ENCODE results near the gene ZNF622. TPM values are rescaled to one million over a fixed set of nuclear protein-coding genes. Genes with fewer than 3 reads are reported as not detected.

Gene ZNF622
- total RNA-seq, 1 experiment from 2014 or later: 25.2 TPM

DNA sequence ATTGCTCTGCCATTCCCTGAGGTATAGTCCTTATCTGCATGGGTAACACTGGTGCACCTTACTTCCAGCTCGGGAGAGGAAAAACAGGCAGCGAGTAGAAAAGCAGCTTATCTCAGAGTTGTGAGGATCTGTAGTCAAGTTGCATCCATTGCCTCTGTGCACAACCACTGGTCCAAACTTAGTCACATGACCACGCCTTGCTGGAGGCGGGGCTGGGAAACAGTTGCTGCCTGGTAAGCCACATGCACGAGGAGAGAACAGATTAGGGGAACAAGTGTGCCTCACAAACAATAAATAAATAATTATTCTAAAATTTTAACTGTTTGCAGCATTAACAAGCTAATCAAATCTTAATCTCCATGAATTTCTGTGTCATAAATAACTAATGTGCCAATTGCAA is 18.6 kb downstream of the ZNF622 start:
- intact Hi-C loops (cut with micrococcal nuclease): no loop called here
- TF ChIP-seq SIN3A (IDR thresholded peaks at IDR 0.05; ENCODE audit: low read depth): no peak
- TF ChIP-seq, protein P1, sequence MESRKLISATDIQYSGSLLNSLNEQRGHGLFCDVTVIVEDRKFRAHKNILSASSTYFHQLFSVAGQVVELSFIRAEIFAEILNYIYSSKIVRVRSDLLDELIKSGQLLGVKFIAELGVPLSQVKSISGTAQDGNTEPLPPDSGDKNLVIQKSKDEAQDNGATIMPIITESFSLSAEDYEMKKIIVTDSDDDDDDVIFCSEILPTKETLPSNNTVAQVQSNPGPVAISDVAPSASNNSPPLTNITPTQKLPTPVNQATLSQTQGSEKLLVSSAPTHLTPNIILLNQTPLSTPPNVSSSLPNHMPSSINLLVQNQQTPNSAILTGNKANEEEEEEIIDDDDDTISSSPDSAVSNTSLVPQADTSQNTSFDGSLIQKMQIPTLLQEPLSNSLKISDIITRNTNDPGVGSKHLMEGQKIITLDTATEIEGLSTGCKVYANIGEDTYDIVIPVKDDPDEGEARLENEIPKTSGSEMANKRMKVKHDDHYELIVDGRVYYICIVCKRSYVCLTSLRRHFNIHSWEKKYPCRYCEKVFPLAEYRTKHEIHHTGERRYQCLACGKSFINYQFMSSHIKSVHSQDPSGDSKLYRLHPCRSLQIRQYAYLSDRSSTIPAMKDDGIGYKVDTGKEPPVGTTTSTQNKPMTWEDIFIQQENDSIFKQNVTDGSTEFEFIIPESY (IDR thresholded peaks at IDR 0.05; ENCODE audit: extremely low read depth, insufficient replicate concordance, low read length): no peak
- no peak for TF ChIP-seq EZH2 (IDR thresholded peaks at IDR 0.05)
- no peak for TF ChIP-seq YY1 (IDR thresholded peaks at IDR 0.05; ENCODE audit: extremely low read depth, insufficient replicate concordance, low read depth, low read length)
- TF ChIP-seq, protein P2, sequence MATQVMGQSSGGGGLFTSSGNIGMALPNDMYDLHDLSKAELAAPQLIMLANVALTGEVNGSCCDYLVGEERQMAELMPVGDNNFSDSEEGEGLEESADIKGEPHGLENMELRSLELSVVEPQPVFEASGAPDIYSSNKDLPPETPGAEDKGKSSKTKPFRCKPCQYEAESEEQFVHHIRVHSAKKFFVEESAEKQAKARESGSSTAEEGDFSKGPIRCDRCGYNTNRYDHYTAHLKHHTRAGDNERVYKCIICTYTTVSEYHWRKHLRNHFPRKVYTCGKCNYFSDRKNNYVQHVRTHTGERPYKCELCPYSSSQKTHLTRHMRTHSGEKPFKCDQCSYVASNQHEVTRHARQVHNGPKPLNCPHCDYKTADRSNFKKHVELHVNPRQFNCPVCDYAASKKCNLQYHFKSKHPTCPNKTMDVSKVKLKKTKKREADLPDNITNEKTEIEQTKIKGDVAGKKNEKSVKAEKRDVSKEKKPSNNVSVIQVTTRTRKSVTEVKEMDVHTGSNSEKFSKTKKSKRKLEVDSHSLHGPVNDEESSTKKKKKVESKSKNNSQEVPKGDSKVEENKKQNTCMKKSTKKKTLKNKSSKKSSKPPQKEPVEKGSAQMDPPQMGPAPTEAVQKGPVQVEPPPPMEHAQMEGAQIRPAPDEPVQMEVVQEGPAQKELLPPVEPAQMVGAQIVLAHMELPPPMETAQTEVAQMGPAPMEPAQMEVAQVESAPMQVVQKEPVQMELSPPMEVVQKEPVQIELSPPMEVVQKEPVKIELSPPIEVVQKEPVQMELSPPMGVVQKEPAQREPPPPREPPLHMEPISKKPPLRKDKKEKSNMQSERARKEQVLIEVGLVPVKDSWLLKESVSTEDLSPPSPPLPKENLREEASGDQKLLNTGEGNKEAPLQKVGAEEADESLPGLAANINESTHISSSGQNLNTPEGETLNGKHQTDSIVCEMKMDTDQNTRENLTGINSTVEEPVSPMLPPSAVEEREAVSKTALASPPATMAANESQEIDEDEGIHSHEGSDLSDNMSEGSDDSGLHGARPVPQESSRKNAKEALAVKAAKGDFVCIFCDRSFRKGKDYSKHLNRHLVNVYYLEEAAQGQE (IDR thresholded peaks at IDR 0.05; ENCODE audit: low read depth): no peak
- no peak for TF ChIP-seq FOSL1 (IDR thresholded peaks at IDR 0.05; ENCODE audit: low read depth)
- no peak for TF ChIP-seq CEBPB (IDR thresholded peaks at IDR 0.05; ENCODE audit: low read depth)
- TF ChIP-seq RAD21 (IDR thresholded peaks at IDR 0.05; ENCODE audit: low read depth): no peak
- CTCF ChIA-PET: interaction anchor here (0.8 to 1.8 kb wide), 2 partner anchors 9 to 11 kb away, joined by 3 to 11 read pairs; no protein-coding TSS in a partner anchor

More for the DNA sequence above, 18.6 kb downstream of the ZNF622 start:
- no peaks in the 10 kb centered on the region for H4K20me1 ChIP-seq (ENCODE audit: insufficient read depth)
- no TSS peak for BruUV-seq (replicated peaks)
- DNase-seq (ENCODE audit: low read depth, low spot score): no peak
- H2AFZ ChIP-seq (ENCODE audit: low read depth, low read length, poor library complexity, severe bottlenecking): no peak overlapping the region
- no peaks in the 10 kb centered on the region for H3K9me3 ChIP-seq (ENCODE audit: control insufficient read depth in 1 of 2, insufficient read depth in 1 of 2, low read depth in 1 of 2, low read length in 2 of 2)
- no peak overlapping the region for H3K9ac ChIP-seq (ENCODE audit: low read length)
- no peaks in the 10 kb centered on the region for H3K27me3 ChIP-seq (ENCODE audit: insufficient read depth, low read length)
- peaks cover 10 to 19% of the 10 kb centered on the region in 2 experiments; a peak in 3 of 4 replicates for H3K36me3 ChIP-seq (ENCODE audit: control insufficient read depth in 1 of 2, insufficient read depth in 2 of 2, low read length in 2 of 2)
- POLR2A ChIA-PET: no interaction called here
- H3K9me2 ChIP-seq (ENCODE audit: insufficient read depth): no peaks in the 10 kb centered on the region
- RAD21 ChIA-PET (ENCODE audit: low non-redundant PET in 1 of 2, low total read pairs in 2 of 2, uncharacterized antibody in 2 of 2, unreplicated experiment in 2 of 2): no interaction called here
- peak; percentile 67; the same call in 1 of the 2 replicates for ATAC-seq
- no peak overlapping the region for H3K4me2 ChIP-seq (ENCODE audit: low read length)
- H3K79me2 ChIP-seq (ENCODE audit: insufficient read depth, low read length): no peaks in the 10 kb centered on the region
- H3K4me1 ChIP-seq (ENCODE audit: control insufficient read depth in 1 of 2, insufficient read depth in 2 of 2, low read length in 2 of 2): no peaks in the 10 kb centered on the region
- no peak overlapping the region for H3K4me3 ChIP-seq (replicated peaks in 1 of 2; ENCODE audit: low read depth in 1 of 2, low read length in 2 of 2)
- no peak overlapping the region for H3K27ac ChIP-seq (ENCODE audit: low read depth, low read length)
